ENCODE measurements around the gene ADGRB2. TPM values are rescaled to one million over a fixed set of nuclear protein-coding genes. Genes with fewer than 3 reads are reported as not detected.
A peak's percentile ranks its signal among the peaks of the same experiment; 100 is the strongest.

Gene ADGRB2
- total RNA-seq, 1 experiment from 2014 or later: 1.5 TPM

GRCh38 chr1:31787786-31788137 is 23.6 kb upstream of the ADGRB2 start:
- peaks cover 8% of the 10 kb centered on the region for H3K4me1 Mint-ChIP-seq (ENCODE audit: insufficient read depth, unreplicated experiment)
- peak overlapping the region; percentile 76 for H3K4me3 Mint-ChIP-seq (ENCODE audit: unreplicated experiment)
- H3K27me3 Mint-ChIP-seq (ENCODE audit: insufficient read depth, unreplicated experiment): no peaks in the 10 kb centered on the region
- peaks cover 6% of the 10 kb centered on the region for H3K36me3 Mint-ChIP-seq (ENCODE audit: insufficient read depth, unreplicated experiment)
- DNase-seq (ENCODE audit: unreplicated experiment): no peak
- BruUV-seq (replicated peaks): no TSS peak
- peak overlapping the region; percentile 95 for H3K27ac Mint-ChIP-seq (ENCODE audit: low read depth, unreplicated experiment)
- TF ChIP-seq CTCF (IDR thresholded peaks at IDR 0.05; ENCODE audit: unreplicated experiment): no peak
- intact Hi-C loops (cut with micrococcal nuclease): loop anchor here (2.0 kb wide), 4 partner anchors 25 to 393 kb away; no protein-coding TSS in a partner anchor
- CTCF ChIA-PET: interaction anchor here (0.5 to 5.1 kb wide), 14 partner anchors 12 to 224 kb away, joined by 3 to 56 read pairs (median 8); no protein-coding TSS in a partner anchor
- POLR2A ChIA-PET: interaction anchor here (0.7 to 3.8 kb wide), 11 partner anchors 21 to 393 kb away, joined by 3 to 44 read pairs (median 5); partner anchors contain the start of gene PEF1
- H3K9me3 Mint-ChIP-seq (ENCODE audit: unreplicated experiment): no peaks in the 10 kb centered on the region

- DNase-seq (ENCODE audit: unreplicated experiment): no peak
- peak overlapping the region; percentile 76 for H3K4me3 Mint-ChIP-seq (ENCODE audit: unreplicated experiment)
- H3K27me3 Mint-ChIP-seq (ENCODE audit: insufficient read depth, unreplicated experiment): no peaks in the 10 kb centered on the region
Observed at GRCh38 chr1:31787261-31787660, 23.1 kb upstream of the ADGRB2 start.

GRCh38 chr1:31786366-31787060 is 22.4 kb upstream of the ADGRB2 start:
- Mint-ChIP-seq H3K27me3 (ENCODE audit: insufficient read depth, unreplicated experiment) (no peaks in the 10 kb centered on the region), H3K4me3 (ENCODE audit: unreplicated experiment) (no peak overlapping the region), H3K9me3 (ENCODE audit: unreplicated experiment) (no peaks in the 10 kb centered on the region), H3K4me1 (ENCODE audit: insufficient read depth, unreplicated experiment) (peaks cover 8% of the 10 kb centered on the region), H3K36me3 (ENCODE audit: insufficient read depth, unreplicated experiment) (peaks cover 6% of the 10 kb centered on the region), H3K27ac (ENCODE audit: low read depth, unreplicated experiment) (no peak overlapping the region)
- ChIA-PET POLR2A (no interaction called here), CTCF (interaction anchor here (0.9 to 1.1 kb wide), 3 partner anchors 14 to 227 kb away, joined by 3 read pairs; no protein-coding TSS in a partner anchor)
- no TSS peak for BruUV-seq (replicated peaks)
- intact Hi-C loops (cut with micrococcal nuclease): no loop called here
- no peak for TF ChIP-seq CTCF (IDR thresholded peaks at IDR 0.05; ENCODE audit: unreplicated experiment)
- DNase-seq (ENCODE audit: unreplicated experiment): no peak

More at GRCh38 chr1:31787261-31787660, 23.1 kb upstream of the ADGRB2 start:
- ChIA-PET POLR2A (interaction anchor here (2.1 to 3.8 kb wide), 2 partner anchors 122 to 136 kb away, joined by 6 to 44 read pairs; no protein-coding TSS in a partner anchor), CTCF (interaction anchor here (0.5 to 5.1 kb wide), 5 partner anchors 13 to 223 kb away, joined by 3 to 56 read pairs (median 3); no protein-coding TSS in a partner anchor)
- Mint-ChIP-seq H3K27ac (ENCODE audit: low read depth, unreplicated experiment) (peak overlapping the region; percentile 95), H3K36me3 (ENCODE audit: insufficient read depth, unreplicated experiment) (peaks cover 6% of the 10 kb centered on the region), H3K4me1 (ENCODE audit: insufficient read depth, unreplicated experiment) (peaks cover 8% of the 10 kb centered on the region), H3K9me3 (ENCODE audit: unreplicated experiment) (no peaks in the 10 kb centered on the region)
- TF ChIP-seq CTCF (IDR thresholded peaks at IDR 0.05; ENCODE audit: unreplicated experiment): no peak
- intact Hi-C loops (cut with micrococcal nuclease): no loop called here
- BruUV-seq (replicated peaks): no TSS peak

- Mint-ChIP-seq H3K27me3 (ENCODE audit: insufficient read depth, unreplicated experiment) (no peaks in the 10 kb centered on the region), H3K36me3 (ENCODE audit: insufficient read depth, unreplicated experiment) (peaks cover 6% of the 10 kb centered on the region), H3K27ac (ENCODE audit: low read depth, unreplicated experiment) (no peak overlapping the region), H3K4me3 (ENCODE audit: unreplicated experiment) (no peak overlapping the region), H3K4me1 (ENCODE audit: insufficient read depth, unreplicated experiment) (peaks cover 8% of the 10 kb centered on the region), H3K9me3 (ENCODE audit: unreplicated experiment) (no peaks in the 10 kb centered on the region)
- no peak for TF ChIP-seq CTCF (IDR thresholded peaks at IDR 0.05; ENCODE audit: unreplicated experiment)
- ChIA-PET POLR2A (no interaction called here), CTCF (interaction anchor here (1.0 kb wide), 1 partner anchor 226 kb away, joined by 3 read pairs; no protein-coding TSS in a partner anchor)
- no TSS peak for BruUV-seq (replicated peaks)
- DNase-seq (ENCODE audit: unreplicated experiment): no peak
- intact Hi-C loops (cut with micrococcal nuclease): no loop called here
Observed at GRCh38 chr1:31785947-31786290, 21.8 kb upstream of the ADGRB2 start.
